Prostate gland (tissue), 2 donors: ENCODE measurements around the gene LGALS8.

Experiments used
- POLR2AphosphoS5 ChIP-seq: sonication (generic); formaldehyde crosslinking; IDR thresholded peaks from one replicate; pipeline ENCODE4 v1.6.1; 2017; ENCODE audit warnings: antibody characterized with exemption
- TF ChIP-seq, protein P1 (sequence below), 4 experiments: fragments of 200-600 bp in 2 of 4; fragments of 450-650 bp in 2 of 4; sonication (generic) in 2 of 4; IDR thresholded peaks; 1 replicate in 3 of 4; 2 replicates in 1 of 4; pipeline ENCODE4 v1.5.1; 2016 to 2019; ENCODE audit warnings: antibody characterized with exemption in 4 of 4, mild to moderate bottlenecking in 2 of 4, moderate library complexity in 2 of 4

DNA sequence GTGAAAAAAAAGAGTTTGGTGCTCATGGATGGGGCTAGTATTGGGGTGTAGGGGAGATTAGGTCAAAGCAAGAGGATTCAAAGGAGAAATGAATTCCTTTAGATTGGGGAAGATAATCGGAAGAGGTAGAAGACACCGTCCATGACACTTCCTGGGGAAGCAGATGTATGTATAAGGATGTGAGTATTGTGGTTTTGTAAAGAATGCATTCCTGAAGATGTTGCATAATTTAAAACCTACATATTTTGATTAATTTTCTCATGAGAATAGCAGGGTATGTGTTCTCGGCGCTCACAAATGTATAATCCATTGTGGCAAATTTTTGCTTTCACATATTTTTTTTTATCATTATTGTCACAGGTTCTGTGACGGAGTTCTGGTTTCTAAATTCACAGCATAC lies 5.5 kb upstream of the LGALS8 start:
- TF ChIP-seq, protein P1, sequence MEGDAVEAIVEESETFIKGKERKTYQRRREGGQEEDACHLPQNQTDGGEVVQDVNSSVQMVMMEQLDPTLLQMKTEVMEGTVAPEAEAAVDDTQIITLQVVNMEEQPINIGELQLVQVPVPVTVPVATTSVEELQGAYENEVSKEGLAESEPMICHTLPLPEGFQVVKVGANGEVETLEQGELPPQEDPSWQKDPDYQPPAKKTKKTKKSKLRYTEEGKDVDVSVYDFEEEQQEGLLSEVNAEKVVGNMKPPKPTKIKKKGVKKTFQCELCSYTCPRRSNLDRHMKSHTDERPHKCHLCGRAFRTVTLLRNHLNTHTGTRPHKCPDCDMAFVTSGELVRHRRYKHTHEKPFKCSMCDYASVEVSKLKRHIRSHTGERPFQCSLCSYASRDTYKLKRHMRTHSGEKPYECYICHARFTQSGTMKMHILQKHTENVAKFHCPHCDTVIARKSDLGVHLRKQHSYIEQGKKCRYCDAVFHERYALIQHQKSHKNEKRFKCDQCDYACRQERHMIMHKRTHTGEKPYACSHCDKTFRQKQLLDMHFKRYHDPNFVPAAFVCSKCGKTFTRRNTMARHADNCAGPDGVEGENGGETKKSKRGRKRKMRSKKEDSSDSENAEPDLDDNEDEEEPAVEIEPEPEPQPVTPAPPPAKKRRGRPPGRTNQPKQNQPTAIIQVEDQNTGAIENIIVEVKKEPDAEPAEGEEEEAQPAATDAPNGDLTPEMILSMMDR (IDR thresholded peaks at IDR 0.05): no peak
- no peak for TF ChIP-seq POLR2AphosphoS5
